ENCODE results near the gene KIAA1958. TPM values are rescaled to one million over a fixed set of nuclear protein-coding genes. Genes with fewer than 3 reads are reported as not detected.

KIAA1958 gene
- total RNA-seq, 1 donor from 2014 or later = 5.8 TPM

- intact Hi-C loops (cut with DNase I) = no loop called here
- DNase-seq (ENCODE audit: low spot score) (peak; percentile 76), ATAC-seq (peak; percentile 31)
Measured at GRCh38 chr9:112487008-112487798, 576 bp downstream of the KIAA1958 start.

GRCh38 chr9:112487799-112488340 lies 1.2 kb downstream of the KIAA1958 start:
- intact Hi-C loops (cut with DNase I) = no loop called here
- ATAC-seq (no peak), DNase-seq (ENCODE audit: low spot score) (no peak)

- DNase-seq (ENCODE audit: low spot score) = no peak
- no peak for ATAC-seq
- intact Hi-C loops (cut with DNase I) = no loop called here
Measured at GRCh38 chr9:112489039-112489546, 2.5 kb downstream of the KIAA1958 start.

GRCh38 chr9:112489876-112490666 lies 3.4 kb downstream of the KIAA1958 start:
- ATAC-seq (no peak), DNase-seq (ENCODE audit: low spot score) (no peak)
- intact Hi-C loops (cut with DNase I) = no loop called here

GRCh38 chr9:112493393-112494137 lies 6.9 kb downstream of the KIAA1958 start:
- no peak for ATAC-seq
- intact Hi-C loops (cut with DNase I) = no loop called here

GRCh38 chr9:112494153-112494552 lies 7.5 kb downstream of the KIAA1958 start:
- intact Hi-C loops (cut with DNase I) = no loop called here
- DNase-seq (ENCODE audit: low spot score) (no peak), ATAC-seq (no peak)

More at GRCh38 chr9:112493393-112494137, 6.9 kb downstream of the KIAA1958 start:
- DNase-seq (ENCODE audit: low spot score) = no peak

GRCh38 chr9:112495614-112496013 lies 9.0 kb downstream of the KIAA1958 start:
- DNase-seq (ENCODE audit: low spot score) (no peak), ATAC-seq (no peak)
- intact Hi-C loops (cut with DNase I) = no loop called here

GRCh38 chr9:112496074-112496722 lies 9.6 kb downstream of the KIAA1958 start:
- ATAC-seq (no peak), DNase-seq (ENCODE audit: low spot score) (no peak)
- intact Hi-C loops (cut with DNase I) = no loop called here

GRCh38 chr9:112500842-112501241 lies 14.2 kb downstream of the KIAA1958 start:
- no peak for ATAC-seq
- intact Hi-C loops (cut with DNase I) = no loop called here
- no peak for DNase-seq (ENCODE audit: low spot score)

GRCh38 chr9:112501287-112501686 lies 14.7 kb downstream of the KIAA1958 start:
- intact Hi-C loops (cut with DNase I) = no loop called here
- ATAC-seq = no peak
- no peak for DNase-seq (ENCODE audit: low spot score)

- ATAC-seq = no peak
- no peak for DNase-seq (ENCODE audit: low spot score)
- intact Hi-C loops (cut with DNase I) = no loop called here
Measured at GRCh38 chr9:112502175-112502946, 15.7 kb downstream of the KIAA1958 start.

- no peak for ATAC-seq
- no peak for DNase-seq (ENCODE audit: low spot score)
- intact Hi-C loops (cut with DNase I) = no loop called here
Measured at GRCh38 chr9:112503170-112503569, 16.5 kb downstream of the KIAA1958 start.

- intact Hi-C loops (cut with DNase I) = no loop called here
- ATAC-seq (no peak), DNase-seq (ENCODE audit: low spot score) (no peak)
Measured at GRCh38 chr9:112505086-112505485, 18.5 kb downstream of the KIAA1958 start.

GRCh38 chr9:112505607-112506006 lies 19.0 kb downstream of the KIAA1958 start:
- ATAC-seq = no peak
- intact Hi-C loops (cut with DNase I) = no loop called here
- no peak for DNase-seq (ENCODE audit: low spot score)

- DNase-seq (ENCODE audit: low spot score) (no peak), ATAC-seq (no peak)
- intact Hi-C loops (cut with DNase I) = no loop called here
Measured at GRCh38 chr9:112506571-112506970, 19.9 kb downstream of the KIAA1958 start.

GRCh38 chr9:112507001-112507680 lies 20.5 kb downstream of the KIAA1958 start:
- intact Hi-C loops (cut with DNase I) = no loop called here
- ATAC-seq = no peak

GRCh38 chr9:112508377-112508776 lies 21.8 kb downstream of the KIAA1958 start:
- DNase-seq (ENCODE audit: low spot score) (no peak), ATAC-seq (no peak)
- intact Hi-C loops (cut with DNase I) = no loop called here

More at GRCh38 chr9:112507001-112507680, 20.5 kb downstream of the KIAA1958 start:
- no peak for DNase-seq (ENCODE audit: low spot score)

All from sciatic nerve (tissue), 2 donors.